Erythroblast (primary cell): ENCODE results near the gene CHST8.

Experiments
- GATA1 ChIP-seq: IDR thresholded peaks from 2 replicates; pipeline ENCODE4 v1.6.1; 2011; ENCODE audit warnings: low read depth, mild to moderate bottlenecking, control low read depth, low read length, moderate library complexity
- POLR2A ChIP-seq: IDR thresholded peaks from 2 replicates; pipeline ENCODE4 v1.6.1; 2011; ENCODE audit warnings: mild to moderate bottlenecking, low read length

GRCh38 chr19:33714149-33714548, 92.4 kb downstream of the CHST8 start:
- TF ChIP-seq POLR2A: no peak
- TF ChIP-seq GATA1: no peak
